CD14-positive monocyte (primary cell): ENCODE measurements around the gene KMT2B. TPM values are rescaled to one million over a fixed set of nuclear protein-coding genes. Genes with fewer than 3 reads are reported as not detected.

Source experiments
- DNase-seq, 3 donors: peaks; one replicate each; pipeline ENCODE4 v3.0.0-alpha.2; 2011 to 2022
- H2AFZ ChIP-seq: 2 replicates; pipeline ENCODE4 v1.6.0; 2012; ENCODE audit warnings: mild to moderate bottlenecking, low read depth, low read length, inconsistent platforms; ENCODE audit not compliant: insufficient read depth, poor library complexity, severe bottlenecking
- H3K27ac ChIP-seq, 2 donors: 1 replicate in 1 of 2; 2 replicates in 1 of 2; pipeline ENCODE4 v1.5.1; 2012 to 2013; ENCODE audit warnings: low read length in 2 of 2, control low read depth in 1 of 2, inconsistent platforms in 1 of 2, low read depth in 1 of 2, mild to moderate bottlenecking in 1 of 2
- H3K27me3 ChIP-seq, 2 donors: one replicate each; pipeline versions ENCODE4 v1.6.0 to v1.6.1; 2011 to 2013; ENCODE audit warnings: low read length in 2 of 2; ENCODE audit not compliant: control insufficient read depth in 2 of 2, insufficient read depth in 2 of 2
- H3K36me3 ChIP-seq, 2 donors: replicated peaks in 1 of 2; 1 replicate in 1 of 2; 2 replicates in 1 of 2; pipeline versions ENCODE4 v1.5.1 to v1.6.1; 2012 to 2013; ENCODE audit warnings: low read length in 2 of 2, control low read depth in 1 of 2, inconsistent platforms in 1 of 2, mild to moderate bottlenecking in 1 of 2; ENCODE audit not compliant: insufficient read depth in 2 of 2, control insufficient read depth in 1 of 2
- H3K4me1 ChIP-seq, 2 donors: 1 replicate in 1 of 2; 2 replicates in 1 of 2; pipeline versions ENCODE4 v1.5.1 to v1.6.1; 2012 to 2013; ENCODE audit warnings: low read length in 2 of 2, control low read depth in 1 of 2, inconsistent platforms in 1 of 2, mild to moderate bottlenecking in 1 of 2, moderate library complexity in 1 of 2; ENCODE audit not compliant: insufficient read depth in 2 of 2, control insufficient read depth in 1 of 2
- H3K4me2 ChIP-seq: replicated peaks from 2 replicates; pipeline ENCODE3; 2012; ENCODE audit warnings: low read length, moderate library complexity, mild to moderate bottlenecking; ENCODE audit not compliant: poor library complexity, severe bottlenecking; ENCODE audit errors: extremely low read depth
- H3K4me3 ChIP-seq, 3 experiments: fragments of 200-600 bp in 1 of 3; sonication (generic) in 1 of 3; replicated peaks in 1 of 3; 1 replicate in 2 of 3; 2 replicates in 1 of 3; pipeline ENCODE4 v1.5.1; 2011 to 2013; ENCODE audit warnings: low read length in 3 of 3, mild to moderate bottlenecking in 3 of 3, control low read depth in 2 of 3, low read depth in 2 of 3, inconsistent platforms in 1 of 3, moderate library complexity in 1 of 3
- H3K79me2 ChIP-seq: 2 replicates; pipeline ENCODE4 v1.6.0; 2012; ENCODE audit warnings: mild to moderate bottlenecking, control low read depth, inconsistent platforms, low read length, moderate library complexity; ENCODE audit not compliant: insufficient read depth
- H3K9ac ChIP-seq: 2 replicates; pipeline ENCODE4 v1.6.0; 2017; ENCODE audit warnings: low read length, mild to moderate bottlenecking; ENCODE audit not compliant: insufficient read depth, poor library complexity, severe bottlenecking
- H3K9me3 ChIP-seq, 2 donors: replicated peaks in 1 of 2; 1 replicate in 1 of 2; 2 replicates in 1 of 2; pipeline versions ENCODE4 v1.5.1 to v1.6.1; 2012 to 2013; ENCODE audit warnings: low read length in 2 of 2, control low read depth in 1 of 2; ENCODE audit not compliant: control insufficient read depth in 1 of 2, insufficient read depth in 1 of 2
- H4K20me1 ChIP-seq: 2 replicates; pipeline ENCODE4 v1.6.0; 2012; ENCODE audit warnings: mild to moderate bottlenecking, low read length, control low read depth, moderate library complexity; ENCODE audit not compliant: insufficient read depth
- H3K27ac Mint-ChIP-seq, 7 donors: one replicate each; pipeline ENCODE4 v1.8.0; 2020; ENCODE audit warnings: mild to moderate bottlenecking in 7 of 7, mixed read lengths in 7 of 7, moderate library complexity in 6 of 7, inconsistent platforms in 2 of 7
- H3K27me3 Mint-ChIP-seq, 3 donors: one replicate each; pipeline ENCODE4 v1.8.0; 2021 to 2022; ENCODE audit warnings: low read depth in 3 of 3, mild to moderate bottlenecking in 3 of 3, mixed read lengths in 3 of 3, moderate library complexity in 3 of 3, inconsistent platforms in 1 of 3
- H3K36me3 Mint-ChIP-seq, 2 donors: one replicate each; pipeline ENCODE4 v1.8.0; 2020; ENCODE audit warnings: mixed read lengths in 2 of 2, inconsistent platforms in 1 of 2, mild to moderate bottlenecking in 1 of 2
- H3K4me1 Mint-ChIP-seq: one replicate; pipeline ENCODE4 v1.8.0; 2020; ENCODE audit warnings: mild to moderate bottlenecking, mixed read lengths
- H3K4me3 Mint-ChIP-seq, 2 donors: one replicate each; pipeline ENCODE4 v1.8.0; 2020; ENCODE audit warnings: mild to moderate bottlenecking in 2 of 2, mixed read lengths in 2 of 2, moderate library complexity in 1 of 2
- H3K9me3 Mint-ChIP-seq, 7 donors: one replicate each; pipeline ENCODE4 v1.8.0; 2020 to 2022; ENCODE audit warnings: mixed read lengths in 7 of 7, mild to moderate bottlenecking in 6 of 7, moderate library complexity in 6 of 7, inconsistent platforms in 2 of 7
- CTCF ChIP-seq: fragments of 200-600 bp; IDR thresholded peaks from one replicate; pipeline ENCODE4 v1.8.0; 2022; ENCODE audit warnings: antibody characterized with exemption, mild to moderate bottlenecking
- WGBS: methylation state at CpG from one replicate; pipeline ENCODE4 v1.1.5; 2013; ENCODE audit warnings: missing lambda C conversion rate; ENCODE audit not compliant: insufficient coverage; 5-methylcytosine and 5-hydroxymethylcytosine counted together
- intact Hi-C, 2 donors: fragments of 100-400 bp; cut with micrococcal nuclease; formaldehyde crosslinking; loops; one replicate each; pipeline versions ENCODE4 v1.15.0 to v1.15.1; 2023
- polyA plus RNA-seq, 3 donors: library from polyadenylated mRNA; depleted of rRNA in 1 of 3; unstranded in 2 of 3; stranded (reverse) in 1 of 3; fragments of 300-500 nt in 2 of 3; fragments of >200 nt in 1 of 3; fragmentation: Illumina TruSeq in 2 of 3; gene quantifications; 1 replicate in 2 of 3; 2 replicates in 1 of 3; pipeline ENCODE4 v1.2.3, GENCODE V29; 2012 to 2021

The KMT2B gene
- polyA plus RNA-seq, 3 donors: 0.32 to 63.6 (median 0.65) TPM

- no peak for TF ChIP-seq CTCF
- peak overlapping the region in 1 of 2 donors; percentile 30 for H3K4me3 Mint-ChIP-seq
- Histone ChIP-seq H4K20me1 (no peaks in the 10 kb centered on the region), H3K9ac (no peak overlapping the region), H3K79me2 (no peaks in the 10 kb centered on the region), H3K4me1 (peaks cover 0 to 6% of the 10 kb centered on the region in 2 donors), H3K4me2 (no peak overlapping the region), H3K4me3 (no peak overlapping the region), H3K27me3 (peaks cover 9 to 32% of the 10 kb centered on the region in 2 donors), H2AFZ (no peak overlapping the region), H3K27ac (no peak overlapping the region), H3K36me3 (peaks cover 0 to 7% of the 10 kb centered on the region in 2 donors), H3K9me3 (peaks cover 0 to 7% of the 10 kb centered on the region in 2 donors)
- peaks cover 0 to 2% of the 10 kb centered on the region in 2 donors for H3K36me3 Mint-ChIP-seq
- peaks cover 6% of the 10 kb centered on the region for H3K4me1 Mint-ChIP-seq
- intact Hi-C loops: no loop called here
- H3K27ac Mint-ChIP-seq: no peak overlapping the region
- peaks cover 46 to 55% (median 54%) of the 10 kb centered on the region in 3 donors for H3K27me3 Mint-ChIP-seq
- WGBS: 71% methylated on average over 3 of the region's 4 CpGs
- H3K9me3 Mint-ChIP-seq: peaks cover 0 to 9% (median 0%) of the 10 kb centered on the region in 7 donors
- DNase-seq: no peak
Observed at GRCh38 chr19:35669974-35670373, 47.8 kb upstream of the KMT2B start.

- H3K4me1 ChIP-seq: peaks cover 0 to 6% of the 10 kb centered on the region in 2 donors
- peaks cover 9 to 39% of the 10 kb centered on the region in 2 donors for H3K27me3 ChIP-seq
- H3K27ac ChIP-seq: no peak overlapping the region
- peaks cover 0 to 7% of the 10 kb centered on the region in 2 donors for H3K9me3 ChIP-seq
- Mint-ChIP-seq H3K27me3 (peaks cover 49 to 57% (median 55%) of the 10 kb centered on the region in 3 donors), H3K27ac (peak overlapping the region in 2 of 7 donors; percentile 55 to 75), H3K9me3 (peaks cover 0 to 9% (median 0%) of the 10 kb centered on the region in 7 donors), H3K36me3 (no peaks in the 10 kb centered on the region), H3K4me3 (no peak overlapping the region), H3K4me1 (peaks cover 6% of the 10 kb centered on the region)
- no peak for DNase-seq
- H3K4me3 ChIP-seq: no peak overlapping the region
- intact Hi-C loops: no loop called here
- no peak for TF ChIP-seq CTCF
- H3K79me2 ChIP-seq: no peaks in the 10 kb centered on the region
- no peak overlapping the region for H2AFZ ChIP-seq
- peaks cover 0 to under 1% of the 10 kb centered on the region in 2 donors for H3K36me3 ChIP-seq
- no peaks in the 10 kb centered on the region for H4K20me1 ChIP-seq
- no CpG with 5 or more reads among the region's 1 CpG for WGBS
- no peak overlapping the region for H3K9ac ChIP-seq
- no peak overlapping the region for H3K4me2 ChIP-seq
Observed at GRCh38 chr19:35670686-35671085, 47.1 kb upstream of the KMT2B start.
